ENCODE data around the gene P2RX5.
A peak's percentile ranks its signal among the peaks of the same experiment; 100 is the strongest.

Gene P2RX5

GRCh38 chr17:3669548-3669947 lies 26.4 kb downstream of the P2RX5 start:
- CTCF ChIA-PET, result interaction anchor here (0.7 to 1.1 kb wide), 3 partner anchors 13 to 65 kb away, joined by 3 to 4 read pairs (median 4); no protein-coding TSS in a partner anchor
- Histone ChIP-seq H3K27ac (ENCODE audit: extremely low read depth, low read depth, low read length) (peak overlapping the region; percentile 91), H3K4me1 (ENCODE audit: control insufficient read depth, insufficient read depth, low read length) (peaks cover 8% of the 10 kb centered on the region; the same call in 1 of the 2 replicates), H3K9me3 (ENCODE audit: control insufficient read depth, insufficient read depth, low read depth, low read length) (no peaks in the 10 kb centered on the region), H3K4me3 (ENCODE audit: low read depth, low read length) (peak overlapping the region; percentile 90), H3K36me3 (ENCODE audit: control insufficient read depth in 2 of 2, insufficient read depth in 1 of 2, low read length in 2 of 2) (peaks cover 7 to 20% of the 10 kb centered on the region in 2 experiments; a peak in 2 of 3 replicates)
- no peak for TF ChIP-seq ZFP37 (tag by site-specific recombination; IDR thresholded peaks at IDR 0.05)
- POLR2A ChIA-PET, result interaction anchor here (0.8 kb wide), 1 partner anchor 10 kb away, joined by 4 read pairs; no protein-coding TSS in a partner anchor

- peaks cover 8% of the 10 kb centered on the region; the same call in 1 of the 2 replicates for H3K4me1 ChIP-seq (ENCODE audit: control insufficient read depth, insufficient read depth, low read length)
- TF ChIP-seq ZNF324 (tag by site-specific recombination; IDR thresholded peaks at IDR 0.05) (0 out of 2 replicates have a peak, but pooled peaks have one; percentile 36), SCRT2 (tag by site-specific recombination; IDR thresholded peaks at IDR 0.05) (peak; percentile 75), ZNF777 (tag by site-specific recombination; IDR thresholded peaks at IDR 0.05; ENCODE audit: borderline replicate concordance) (0 out of 2 replicates have a peak, but pooled peaks have one; percentile 48), REPIN1 (tag by site-specific recombination; IDR thresholded peaks at IDR 0.05; ENCODE audit: low read depth) (no peak), PBX3 (CRISPR knock-in tag; IDR thresholded peaks at IDR 0.05) (0 out of 2 replicates have a peak, but pooled peaks have one; percentile 17), ZFP41 (tag by site-specific recombination; IDR thresholded peaks at IDR 0.05; ENCODE audit: borderline replicate concordance) (no peak), GFI1B (tag by site-specific recombination; IDR thresholded peaks at IDR 0.05) (no peak), ZNF24 (tag by site-specific recombination; IDR thresholded peaks at IDR 0.05) (no peak), KLF1 (tag by site-specific recombination; IDR thresholded peaks at IDR 0.05) (no peak), ZNF133 (tag by site-specific recombination; IDR thresholded peaks at IDR 0.05) (peak; percentile 50; the same call in 1 of the 2 replicates), ZNF2 (tag by site-specific recombination; IDR thresholded peaks at IDR 0.05) (0 out of 2 replicates have a peak, but pooled peaks have one; percentile 13), ZBTB11 (tag by site-specific recombination; conservative IDR thresholded peaks at IDR 0.05; ENCODE audit: low read depth) (0 out of 2 replicates have a peak, but pooled peaks have one; percentile 7), GLIS2 (tag by site-specific recombination; IDR thresholded peaks at IDR 0.05) (peak; percentile 36; the same call in 1 of the 2 replicates), ZBTB20 (tag by site-specific recombination; IDR thresholded peaks at IDR 0.05) (peak; percentile 22; the same call in 1 of the 2 replicates), ZNF501 (tag by site-specific recombination; IDR thresholded peaks at IDR 0.05) (0 out of 2 replicates have a peak, but pooled peaks have one; percentile 23), ZNF335 (tag by site-specific recombination; conservative IDR thresholded peaks at IDR 0.05) (peak; percentile 71)
- H3K36me3 ChIP-seq (ENCODE audit: control insufficient read depth in 2 of 2, insufficient read depth in 1 of 2, low read length in 2 of 2), result peaks cover 7 to 25% of the 10 kb centered on the region in 2 experiments; a peak in 2 of 3 replicates
- ChIA-PET CTCF (interaction anchor here (1.1 kb wide), 1 partner anchor 14 kb away, joined by 4 read pairs; no protein-coding TSS in a partner anchor), POLR2A (interaction anchor here (0.8 to 4.4 kb wide), 3 partner anchors 10 to 54 kb away, joined by 4 to 75 read pairs (median 5); partner anchors contain the start of genes CTNS, HASPIN and SHPK)
- peak overlapping the region; percentile 90 for H3K4me3 ChIP-seq (ENCODE audit: low read depth, low read length)
- H3K9me3 ChIP-seq (ENCODE audit: control insufficient read depth, insufficient read depth, low read depth, low read length), result no peaks in the 10 kb centered on the region
- H3K27ac ChIP-seq (ENCODE audit: extremely low read depth, low read depth, low read length), result peak overlapping the region; percentile 91
These were observed 26.9 kb downstream of the P2RX5 start for GRCh38 chr17:3669085-3669347.

Measured in HEK293 (cell line).